ENCODE data around the gene PLD1.

Gene PLD1

DNA sequence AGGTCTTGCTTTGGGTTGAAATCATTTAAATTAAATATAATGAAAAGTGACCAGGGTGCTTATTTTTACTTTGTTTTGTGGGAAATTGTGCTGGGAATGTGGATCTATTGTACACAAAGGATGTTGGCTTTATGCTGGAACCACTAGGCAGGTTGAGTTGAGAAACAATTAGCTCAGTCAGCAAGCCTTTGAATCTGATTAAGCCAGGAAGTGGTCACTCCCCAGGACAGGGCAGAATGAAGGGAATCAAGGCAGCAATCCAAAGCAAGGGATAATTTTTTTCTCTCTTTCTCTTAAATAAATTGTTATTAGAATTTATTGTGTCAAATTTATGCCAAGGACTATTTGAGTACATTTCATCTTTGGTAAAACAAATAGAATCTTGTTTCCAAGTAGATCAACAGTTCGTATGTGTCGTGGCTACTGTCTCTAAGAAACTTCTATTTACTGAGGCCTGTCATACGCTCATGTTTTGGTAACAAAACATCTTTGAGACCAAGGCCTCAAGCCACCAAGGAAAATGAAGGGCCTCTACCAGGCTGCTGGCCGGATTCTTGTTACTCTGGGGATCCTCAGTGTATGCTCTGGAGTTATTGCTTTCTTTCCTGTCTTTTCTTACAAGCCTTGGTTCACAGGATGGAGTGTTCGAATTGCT, 32.7 kb upstream of the PLD1 start, which contains the start of gene TMEM212:
TSS of gene TMEM212 (plus strand) at position 486 of the 655 bp plus-strand sequence. CDS start at position 521, 35 bp downstream.
- TF ChIP-seq, protein P1, sequence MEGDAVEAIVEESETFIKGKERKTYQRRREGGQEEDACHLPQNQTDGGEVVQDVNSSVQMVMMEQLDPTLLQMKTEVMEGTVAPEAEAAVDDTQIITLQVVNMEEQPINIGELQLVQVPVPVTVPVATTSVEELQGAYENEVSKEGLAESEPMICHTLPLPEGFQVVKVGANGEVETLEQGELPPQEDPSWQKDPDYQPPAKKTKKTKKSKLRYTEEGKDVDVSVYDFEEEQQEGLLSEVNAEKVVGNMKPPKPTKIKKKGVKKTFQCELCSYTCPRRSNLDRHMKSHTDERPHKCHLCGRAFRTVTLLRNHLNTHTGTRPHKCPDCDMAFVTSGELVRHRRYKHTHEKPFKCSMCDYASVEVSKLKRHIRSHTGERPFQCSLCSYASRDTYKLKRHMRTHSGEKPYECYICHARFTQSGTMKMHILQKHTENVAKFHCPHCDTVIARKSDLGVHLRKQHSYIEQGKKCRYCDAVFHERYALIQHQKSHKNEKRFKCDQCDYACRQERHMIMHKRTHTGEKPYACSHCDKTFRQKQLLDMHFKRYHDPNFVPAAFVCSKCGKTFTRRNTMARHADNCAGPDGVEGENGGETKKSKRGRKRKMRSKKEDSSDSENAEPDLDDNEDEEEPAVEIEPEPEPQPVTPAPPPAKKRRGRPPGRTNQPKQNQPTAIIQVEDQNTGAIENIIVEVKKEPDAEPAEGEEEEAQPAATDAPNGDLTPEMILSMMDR (conservative IDR thresholded peaks at IDR 0.05; ENCODE audit: low read length): no peak
- DNase-seq (ENCODE audit: low read depth): peak; percentile 61

DNA sequence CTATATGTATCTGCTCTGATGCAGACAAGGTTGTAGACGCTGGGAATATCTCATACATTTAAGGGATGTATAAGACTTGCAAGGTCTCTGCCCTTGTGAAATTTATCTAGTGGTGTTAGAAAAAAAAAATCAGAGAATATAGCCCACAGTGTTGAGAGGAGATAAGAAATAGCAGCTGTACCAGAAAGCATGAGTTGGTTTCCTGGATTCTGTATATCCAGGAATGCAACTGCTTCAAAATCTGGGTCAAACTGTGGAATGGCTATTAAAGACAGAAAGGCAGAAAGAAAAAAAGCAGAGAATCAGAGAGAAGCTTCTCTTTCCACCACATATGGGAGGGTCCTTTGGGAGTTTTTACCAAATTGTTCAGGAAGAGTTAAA, 31.3 kb upstream of the PLD1 start:
- H3K4me3 ChIP-seq (ENCODE audit: low read length): no peak overlapping the region
- TF ChIP-seq, protein P1 (conservative IDR thresholded peaks at IDR 0.05; ENCODE audit: low read length): no peak
- DNase-seq (ENCODE audit: low read depth): peak; percentile 48

More for the DNA sequence above, 32.7 kb upstream of the PLD1 start, which contains the start of gene TMEM212:
- no peak within 1 kb of the TSS for H3K4me3 ChIP-seq (ENCODE audit: low read length)

DNA sequence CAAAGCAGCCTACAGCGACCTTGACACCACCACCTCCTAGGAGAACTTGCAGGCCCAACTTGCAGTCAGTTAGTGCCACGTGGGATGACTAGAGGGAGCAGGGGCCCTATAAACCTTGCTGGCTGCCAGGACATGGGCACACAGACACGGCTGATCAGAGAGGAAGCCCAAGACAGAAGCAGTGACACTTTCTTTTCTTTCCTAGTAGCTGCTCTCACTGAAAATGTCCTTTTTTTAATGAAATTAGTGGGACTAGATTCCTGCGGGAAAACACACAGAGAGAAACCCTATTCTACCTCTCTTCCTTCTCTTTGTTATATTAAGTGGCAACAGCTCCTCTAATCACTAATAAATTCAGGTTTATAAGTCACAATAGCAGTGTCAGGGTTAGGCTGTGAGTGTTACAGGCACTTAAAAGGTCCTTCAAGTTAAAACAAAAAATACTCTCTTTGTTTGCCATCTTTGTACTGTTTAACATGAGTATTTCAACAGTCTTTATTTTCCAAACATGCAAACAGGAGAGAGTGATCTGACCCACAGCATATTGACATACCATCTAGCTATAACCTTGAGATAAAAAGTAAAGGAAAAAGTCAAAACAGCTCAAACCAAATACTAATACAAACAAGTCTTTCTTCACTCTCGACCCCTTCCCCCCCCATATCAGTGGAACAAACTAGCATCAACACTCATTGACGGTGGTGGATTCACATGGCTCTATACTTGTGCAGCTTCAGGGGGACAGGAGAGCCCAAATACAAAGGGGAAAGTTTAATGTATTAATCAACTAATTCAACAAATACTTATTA, 30.7 kb upstream of the PLD1 start:
- H3K4me3 ChIP-seq (ENCODE audit: low read length): no peak overlapping the region
- TF ChIP-seq, protein P1 (conservative IDR thresholded peaks at IDR 0.05; ENCODE audit: low read length): no peak
- no peak for DNase-seq (ENCODE audit: low read depth)

DNA sequence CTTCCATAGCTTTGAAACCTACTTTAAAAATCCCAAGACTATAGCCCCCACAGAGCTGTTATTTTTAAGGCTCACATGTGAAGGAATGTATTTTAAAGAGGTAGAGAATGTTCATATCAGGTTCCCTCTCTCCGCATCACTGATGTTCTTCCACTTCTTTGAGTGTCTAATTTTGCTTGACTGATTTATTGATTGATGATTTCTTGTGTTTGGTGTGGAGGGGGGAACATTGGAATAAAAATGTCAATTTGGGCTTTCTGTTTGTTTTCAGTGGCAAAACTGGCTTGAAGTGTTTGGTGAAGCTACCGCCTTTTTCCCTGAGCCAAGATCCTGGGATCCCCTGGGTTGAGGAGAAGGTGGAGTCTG, 30.1 kb upstream of the PLD1 start:
- no peak overlapping the region for H3K4me3 ChIP-seq (ENCODE audit: low read length)
- TF ChIP-seq, protein P1 (conservative IDR thresholded peaks at IDR 0.05; ENCODE audit: low read length): no peak
- no peak for DNase-seq (ENCODE audit: low read depth)

DNA sequence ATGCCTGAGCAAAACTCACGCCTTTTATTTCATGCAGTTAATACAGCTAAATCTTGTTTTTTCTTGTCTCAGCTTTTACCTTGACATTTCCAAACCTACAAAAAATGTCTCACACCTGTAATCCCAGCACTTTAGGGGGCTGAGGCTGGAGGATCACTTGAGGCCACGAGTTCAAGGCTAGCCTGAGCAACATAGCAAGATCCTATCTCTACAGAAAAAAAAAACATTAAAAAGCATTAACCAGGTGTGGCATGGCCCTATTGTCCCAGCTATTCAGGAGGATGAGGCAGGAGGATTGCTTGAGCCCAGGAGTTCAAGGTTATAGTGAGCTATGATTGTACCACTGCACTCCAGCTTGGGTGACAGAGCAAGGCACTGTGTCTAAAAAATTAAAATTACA, 29.0 kb upstream of the PLD1 start:
- TF ChIP-seq, protein P1 (conservative IDR thresholded peaks at IDR 0.05; ENCODE audit: low read length): no peak
- DNase-seq (ENCODE audit: low read depth): no peak
- H3K4me3 ChIP-seq (ENCODE audit: low read length): no peak overlapping the region

DNA sequence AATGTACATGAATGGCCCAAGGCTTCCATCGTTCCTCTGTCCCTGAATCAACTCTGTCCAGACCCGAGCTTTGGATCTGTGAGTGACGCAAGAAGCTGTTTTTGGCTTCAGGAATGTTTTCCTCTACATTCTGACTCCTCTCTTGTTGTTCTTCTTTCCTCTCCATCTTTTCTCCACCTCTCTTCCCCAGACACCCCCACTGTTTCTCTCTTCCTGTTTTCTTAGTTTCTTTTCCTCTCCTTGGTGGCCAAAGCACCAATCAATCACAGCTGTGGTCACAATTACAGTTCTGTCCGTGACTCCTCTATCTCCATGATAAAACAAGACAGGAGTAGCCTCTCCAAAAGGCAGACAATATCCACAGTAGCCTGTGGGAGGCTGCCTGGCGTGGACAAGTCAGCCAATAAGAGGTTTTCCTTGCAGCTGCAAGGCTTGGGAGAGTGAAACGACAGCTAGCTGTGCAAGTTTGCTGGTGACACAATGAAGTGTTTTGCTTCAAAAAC, 28.0 kb upstream of the PLD1 start:
- peak overlapping the region; percentile 33 for H3K4me3 ChIP-seq (ENCODE audit: low read length)
- peak; percentile 88 for DNase-seq (ENCODE audit: low read depth)
- TF ChIP-seq, protein P1 (conservative IDR thresholded peaks at IDR 0.05; ENCODE audit: low read length): peak; percentile 38
